Astrocyte (in vitro differentiated cells and primary cell): ENCODE results near the gene NFAT5. TPM values are rescaled to one million over a fixed set of nuclear protein-coding genes. Genes with fewer than 3 reads are reported as not detected.

ENCODE experiments used
- DNase-seq: peaks from one replicate; pipeline ENCODE4 v3.0.0-alpha.2; 2010; ENCODE audit warnings: low read depth
- FAIRE-seq: peaks from 2 replicates; lab custom pipeline; 2011; peaks lifted over from hg19 to GRCh38; lab: Jason Lieb, UNC
- H2AFZ ChIP-seq: 2 replicates; pipeline ENCODE4 v1.6.0; 2012; ENCODE audit warnings: low read depth, low read length, inconsistent platforms
- H3K27ac ChIP-seq: 2 replicates; pipeline ENCODE4 v1.5.1; 2011; ENCODE audit warnings: low read depth, low read length, inconsistent platforms
- H3K27me3 ChIP-seq: 2 replicates; pipeline ENCODE4 v1.6.0; 2011; ENCODE audit warnings: low read length, inconsistent platforms; ENCODE audit not compliant: insufficient read depth
- H3K36me3 ChIP-seq: 2 replicates; pipeline ENCODE4 v1.5.1; 2011; ENCODE audit warnings: low read length, inconsistent platforms; ENCODE audit not compliant: insufficient read depth
- H3K4me1 ChIP-seq: 2 replicates; pipeline ENCODE4 v1.5.1; 2011; ENCODE audit warnings: low read length, inconsistent platforms; ENCODE audit not compliant: insufficient read depth
- H3K4me2 ChIP-seq: 2 replicates; pipeline ENCODE4 v1.6.0; 2012; ENCODE audit warnings: low read length, inconsistent platforms
- H3K4me3 ChIP-seq: 2 replicates; pipeline ENCODE4 v1.5.1; 2011; ENCODE audit warnings: low read depth, mild to moderate bottlenecking, low read length, inconsistent platforms; ENCODE audit not compliant: insufficient read depth
- H3K79me2 ChIP-seq: 2 replicates; pipeline ENCODE4 v1.6.0; 2012; ENCODE audit warnings: mild to moderate bottlenecking, low read length, inconsistent platforms; ENCODE audit not compliant: insufficient read depth
- H3K9ac ChIP-seq: 2 replicates; pipeline ENCODE4 v1.6.0; 2012; ENCODE audit warnings: mild to moderate bottlenecking, low read length, inconsistent platforms
- H3K9me3 ChIP-seq: 2 replicates; pipeline ENCODE4 v1.5.1; 2012; ENCODE audit warnings: low read depth, mild to moderate bottlenecking, low read length, inconsistent platforms; ENCODE audit not compliant: insufficient read depth
- H4K20me1 ChIP-seq: 2 replicates; pipeline ENCODE4 v1.6.0; 2012; ENCODE audit warnings: low read length, inconsistent platforms; ENCODE audit not compliant: insufficient read depth
- H3K27ac Mint-ChIP-seq: one replicate; pipeline ENCODE4 v1.8.0; 2021; ENCODE audit warnings: mild to moderate bottlenecking, mixed read lengths; ENCODE audit not compliant: unreplicated experiment
- H3K27me3 Mint-ChIP-seq: one replicate; pipeline ENCODE4 v1.8.0; 2021; ENCODE audit warnings: low read depth, mixed read lengths; ENCODE audit not compliant: unreplicated experiment
- H3K36me3 Mint-ChIP-seq: one replicate; pipeline ENCODE4 v1.8.0; 2021; ENCODE audit warnings: low read depth, mixed read lengths; ENCODE audit not compliant: unreplicated experiment
- H3K4me1 Mint-ChIP-seq: one replicate; pipeline ENCODE4 v1.8.0; 2021; ENCODE audit warnings: low read depth, mixed read lengths; ENCODE audit not compliant: unreplicated experiment
- H3K4me3 Mint-ChIP-seq: one replicate; pipeline ENCODE4 v1.8.0; 2021; ENCODE audit warnings: mild to moderate bottlenecking, moderate library complexity, mixed read lengths; ENCODE audit not compliant: unreplicated experiment
- H3K9me3 Mint-ChIP-seq: one replicate; pipeline ENCODE4 v1.8.0; 2021; ENCODE audit warnings: mild to moderate bottlenecking, mixed read lengths; ENCODE audit not compliant: unreplicated experiment
- CTCF ChIP-seq: IDR thresholded peaks from 2 replicates; pipeline ENCODE4 v1.5.1; 2011; ENCODE audit warnings: low read depth, mild to moderate bottlenecking, inconsistent platforms, low read length, moderate library complexity; ENCODE audit not compliant: insufficient read depth
- EZH2 ChIP-seq: IDR thresholded peaks from 2 replicates; pipeline ENCODE4 v1.6.1; 2012; ENCODE audit warnings: mild to moderate bottlenecking, low read length, inconsistent platforms; ENCODE audit not compliant: insufficient read depth
- total RNA-seq: library from RNA; stranded (reverse); gene quantifications from 2 replicates; pipeline ENCODE4 v1.2.1, GENCODE V29; 2021

Gene NFAT5
- total RNA-seq, 1 donor from 2014 or later: 96.2 TPM

DNA sequence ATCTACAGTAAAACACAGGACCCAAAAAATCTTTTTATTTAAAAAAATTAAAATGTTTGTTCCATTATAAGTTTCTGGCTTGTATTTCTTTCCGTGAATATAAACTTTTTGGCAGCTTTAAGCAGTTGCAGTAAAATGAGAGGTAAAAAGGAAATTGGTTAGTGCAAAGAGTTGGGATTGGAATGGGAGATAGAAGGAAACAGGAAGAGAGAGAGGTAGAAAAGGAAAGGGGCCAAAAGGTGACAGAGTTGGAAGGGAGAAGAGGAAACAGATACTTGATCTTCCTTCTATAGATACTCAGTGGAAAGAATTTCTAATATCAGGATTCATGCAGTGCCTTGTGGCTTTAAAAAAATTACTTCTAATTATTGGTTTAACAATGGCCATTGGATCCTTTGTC, 97.1 kb downstream of the NFAT5 start:
- Histone ChIP-seq H3K4me3 (no peak overlapping the region), H3K4me2 (no peak overlapping the region), H3K9me3 (no peaks in the 10 kb centered on the region), H4K20me1 (no peaks in the 10 kb centered on the region), H3K27me3 (no peaks in the 10 kb centered on the region), H3K79me2 (no peaks in the 10 kb centered on the region), H3K4me1 (no peaks in the 10 kb centered on the region), H3K27ac (no peak overlapping the region), H2AFZ (no peak overlapping the region), H3K36me3 (peaks cover 18% of the 10 kb centered on the region), H3K9ac (no peak overlapping the region)
- Mint-ChIP-seq H3K27ac (peak overlapping the region; percentile 14), H3K4me1 (no peaks in the 10 kb centered on the region), H3K27me3 (no peaks in the 10 kb centered on the region), H3K4me3 (peak overlapping the region; percentile 31), H3K36me3 (peaks cover 5% of the 10 kb centered on the region), H3K9me3 (no peaks in the 10 kb centered on the region)
- DNase-seq (no peak), FAIRE-seq (no peak)
- no peak for TF ChIP-seq CTCF
- TF ChIP-seq EZH2: no peak

DNA sequence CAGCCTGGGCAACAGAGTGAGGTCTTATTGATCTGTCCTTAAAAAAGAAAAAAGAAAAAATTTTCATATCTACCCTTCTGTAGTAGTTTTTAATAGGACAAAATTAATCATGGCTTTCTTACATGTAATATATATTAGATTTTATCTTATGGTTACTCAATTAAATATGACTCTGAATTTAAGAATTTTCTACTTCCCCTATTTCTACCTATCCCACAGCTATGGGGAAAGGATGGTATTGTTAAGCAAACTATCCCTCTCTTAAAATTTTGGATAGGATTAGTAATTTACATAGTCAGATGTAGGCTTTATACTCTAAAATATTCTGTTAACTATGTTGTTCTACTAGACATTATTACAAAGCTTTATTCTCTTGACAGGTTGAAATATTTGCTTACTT, 98.1 kb downstream of the NFAT5 start:
- H3K4me1 ChIP-seq: no peaks in the 10 kb centered on the region
- H3K9ac ChIP-seq: no peak overlapping the region
- no peaks in the 10 kb centered on the region for H3K27me3 ChIP-seq
- no peak overlapping the region for H3K4me3 ChIP-seq
- H3K4me2 ChIP-seq: no peak overlapping the region
- no peaks in the 10 kb centered on the region for H3K79me2 ChIP-seq
- H3K9me3 Mint-ChIP-seq: no peaks in the 10 kb centered on the region
- H3K27me3 Mint-ChIP-seq: no peaks in the 10 kb centered on the region
- no peak overlapping the region for H3K27ac Mint-ChIP-seq
- H3K36me3 ChIP-seq: peaks cover 18% of the 10 kb centered on the region
- no peaks in the 10 kb centered on the region for H3K4me1 Mint-ChIP-seq
- H4K20me1 ChIP-seq: no peaks in the 10 kb centered on the region
- no peak for FAIRE-seq
- no peak for DNase-seq
- H3K4me3 Mint-ChIP-seq: no peak overlapping the region
- H3K9me3 ChIP-seq: no peaks in the 10 kb centered on the region
- H3K36me3 Mint-ChIP-seq: peaks cover 5% of the 10 kb centered on the region
- H3K27ac ChIP-seq: no peak overlapping the region
- H2AFZ ChIP-seq: no peak overlapping the region
- no peak for TF ChIP-seq EZH2
- no peak for TF ChIP-seq CTCF

- DNase-seq: no peak
- H3K4me1 ChIP-seq: no peaks in the 10 kb centered on the region
- no peak overlapping the region for H3K4me2 ChIP-seq
- TF ChIP-seq EZH2: no peak
- TF ChIP-seq CTCF: no peak
- Mint-ChIP-seq H3K9me3 (no peaks in the 10 kb centered on the region), H3K4me3 (no peak overlapping the region), H3K27ac (no peak overlapping the region), H3K36me3 (peaks cover 8% of the 10 kb centered on the region), H3K27me3 (no peaks in the 10 kb centered on the region), H3K4me1 (no peaks in the 10 kb centered on the region)
- no peaks in the 10 kb centered on the region for H3K9me3 ChIP-seq
- H3K79me2 ChIP-seq: no peaks in the 10 kb centered on the region
- H3K27me3 ChIP-seq: no peaks in the 10 kb centered on the region
- no peaks in the 10 kb centered on the region for H4K20me1 ChIP-seq
- FAIRE-seq: no peak
- H3K4me3 ChIP-seq: no peak overlapping the region
- no peak overlapping the region for H3K27ac ChIP-seq
- H2AFZ ChIP-seq: no peak overlapping the region
- H3K36me3 ChIP-seq: peaks cover 25% of the 10 kb centered on the region
- H3K9ac ChIP-seq: no peak overlapping the region
Observed at GRCh38 chr16:69669577-69669976, 103.8 kb downstream of the NFAT5 start.
